Measurements from ENCODE around the gene PLXNA4.

Gene PLXNA4

DNA sequence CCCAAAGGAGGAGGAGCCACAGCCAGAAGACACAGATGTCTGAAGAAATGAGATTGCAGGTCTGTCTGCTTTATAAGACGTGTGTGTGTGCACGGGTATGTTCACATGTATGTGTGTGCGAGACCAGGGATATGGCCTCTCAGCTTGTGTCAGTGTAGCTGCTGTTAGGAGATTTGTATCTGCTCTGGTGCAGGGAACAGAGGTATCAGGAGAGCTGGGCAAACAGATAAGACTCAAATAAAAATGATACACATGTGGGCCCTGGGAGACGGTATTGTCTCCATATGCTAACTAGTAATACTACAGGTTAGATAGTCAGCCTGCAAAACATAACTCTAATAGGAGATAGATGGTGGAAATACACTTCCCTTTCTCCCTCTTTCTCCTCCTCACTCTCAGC, 161.0 kb downstream of the PLXNA4 start:
- 96% methylated on average over 3 of the region's 4 CpGs for WGBS
- no peak overlapping the region for H4K8ac ChIP-seq (ENCODE audit: low read length)
- no peak overlapping the region for H3K9ac ChIP-seq (ENCODE audit: low read length)
- DNase-seq = no peak
- no peak overlapping the region for H3K4ac ChIP-seq (ENCODE audit: low read depth in 1 of 2, low read length in 2 of 2)
- H3K79me1 ChIP-seq (replicated peaks; ENCODE audit: low read length, poor library complexity, severe bottlenecking) = no peaks in the 10 kb centered on the region
- peaks cover 4% of the 10 kb centered on the region for H3K4me1 ChIP-seq (ENCODE audit: control insufficient read depth, insufficient read depth, low read depth, low read length)
- H3K36me3 ChIP-seq (ENCODE audit: control insufficient read depth in 1 of 2, insufficient read depth in 2 of 2, low read depth in 1 of 2, low read length in 2 of 2) = no peaks in the 10 kb centered on the region
- H2BK120ac ChIP-seq (ENCODE audit: low read depth, low read length) = no peak overlapping the region
- H2BK15ac ChIP-seq (ENCODE audit: low read depth, poor library complexity, severe bottlenecking) = no peak overlapping the region
- H2AFZ ChIP-seq (ENCODE audit: low read depth, low read length) = no peak overlapping the region
- no peak overlapping the region for H3K14ac ChIP-seq (ENCODE audit: low read length in 2 of 2)
- H4K91ac ChIP-seq (ENCODE audit: low read length) = no peak overlapping the region
- no peak overlapping the region for H3K18ac ChIP-seq (ENCODE audit: low read depth in 1 of 2, low read length in 2 of 2)
- no peak overlapping the region for H3K23ac ChIP-seq (ENCODE audit: low read length in 2 of 2)
- H2BK5ac ChIP-seq (ENCODE audit: low read depth, low read length, poor library complexity, severe bottlenecking) = no peak overlapping the region
- no peak overlapping the region for H3K4me2 ChIP-seq (ENCODE audit: low read length, poor library complexity, severe bottlenecking)
- H2AK5ac ChIP-seq (ENCODE audit: low read length, severe bottlenecking) = no peak overlapping the region
- H2BK12ac ChIP-seq (ENCODE audit: low read length in 2 of 2) = no peak overlapping the region
- no peak overlapping the region for H3K4me3 ChIP-seq (ENCODE audit: insufficient read depth in 1 of 2, low read depth in 1 of 2, low read length in 2 of 2)
- no peak overlapping the region for H3K27ac ChIP-seq (ENCODE audit: low read length, poor library complexity, severe bottlenecking)
- peaks cover 0 to 15% of the 10 kb centered on the region in 2 experiments for H3K27me3 ChIP-seq (ENCODE audit: control insufficient read depth in 1 of 2, insufficient read depth in 1 of 2, low read length in 2 of 2)
- no peaks in the 10 kb centered on the region for H3K9me3 ChIP-seq (ENCODE audit: control insufficient read depth, low read length)

DNA sequence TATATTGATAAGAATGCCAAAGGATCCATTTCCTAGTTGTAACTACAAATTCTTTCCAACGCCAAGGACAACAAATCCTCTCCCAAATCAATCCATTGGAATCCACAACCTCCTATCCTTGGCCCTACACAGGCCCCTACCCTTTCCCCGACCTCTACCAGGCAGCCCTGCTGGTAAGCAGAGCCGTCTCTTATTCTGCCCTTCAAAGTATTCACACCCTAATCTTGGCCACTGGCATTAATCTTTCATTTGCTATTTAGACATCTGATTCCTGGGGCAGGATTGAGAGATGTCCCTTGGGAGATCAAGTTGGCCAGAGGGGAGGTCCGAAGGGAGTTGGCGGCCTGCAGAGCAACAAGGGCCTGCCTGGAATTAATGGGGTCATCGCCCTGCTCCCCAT, 161.4 kb downstream of the PLXNA4 start:
- Histone ChIP-seq H3K79me1 (replicated peaks; ENCODE audit: low read length, poor library complexity, severe bottlenecking) (no peaks in the 10 kb centered on the region), H2AK5ac (ENCODE audit: low read length, severe bottlenecking) (no peak overlapping the region), H3K18ac (ENCODE audit: low read depth in 1 of 2, low read length in 2 of 2) (no peak overlapping the region), H3K27me3 (ENCODE audit: control insufficient read depth in 1 of 2, insufficient read depth in 1 of 2, low read length in 2 of 2) (peaks cover 0 to 18% of the 10 kb centered on the region in 2 experiments), H3K14ac (ENCODE audit: low read length in 2 of 2) (no peak overlapping the region), H3K9ac (ENCODE audit: low read length) (no peak overlapping the region), H3K4me3 (ENCODE audit: insufficient read depth in 1 of 2, low read depth in 1 of 2, low read length in 2 of 2) (no peak overlapping the region), H2BK120ac (ENCODE audit: low read depth, low read length) (no peak overlapping the region), H3K4me2 (ENCODE audit: low read length, poor library complexity, severe bottlenecking) (no peak overlapping the region), H3K9me3 (ENCODE audit: control insufficient read depth, low read length) (no peaks in the 10 kb centered on the region), H4K91ac (ENCODE audit: low read length) (no peak overlapping the region), H3K4ac (ENCODE audit: low read depth in 1 of 2, low read length in 2 of 2) (no peak overlapping the region), H2BK12ac (ENCODE audit: low read length in 2 of 2) (no peak overlapping the region), H2AFZ (ENCODE audit: low read depth, low read length) (no peak overlapping the region), H3K23ac (ENCODE audit: low read length in 2 of 2) (no peak overlapping the region), H3K27ac (ENCODE audit: low read length, poor library complexity, severe bottlenecking) (no peak overlapping the region), H4K8ac (ENCODE audit: low read length) (no peak overlapping the region), H3K36me3 (ENCODE audit: control insufficient read depth in 1 of 2, insufficient read depth in 2 of 2, low read depth in 1 of 2, low read length in 2 of 2) (no peaks in the 10 kb centered on the region), H2BK5ac (ENCODE audit: low read depth, low read length, poor library complexity, severe bottlenecking) (no peak overlapping the region), H2BK15ac (ENCODE audit: low read depth, poor library complexity, severe bottlenecking) (no peak overlapping the region), H3K4me1 (ENCODE audit: control insufficient read depth, insufficient read depth, low read depth, low read length) (peaks cover 2% of the 10 kb centered on the region)
- WGBS = 94% methylated on average over 5 of the region's 6 CpGs
- no peak for DNase-seq

- Histone ChIP-seq H3K23ac (ENCODE audit: low read length in 2 of 2) (no peak overlapping the region), H3K9ac (ENCODE audit: low read length) (no peak overlapping the region), H3K27ac (ENCODE audit: low read length, poor library complexity, severe bottlenecking) (no peak overlapping the region), H2AFZ (ENCODE audit: low read depth, low read length) (no peak overlapping the region), H3K4me3 (ENCODE audit: insufficient read depth in 1 of 2, low read depth in 1 of 2, low read length in 2 of 2) (no peak overlapping the region), H4K91ac (ENCODE audit: low read length) (no peak overlapping the region), H3K4ac (ENCODE audit: low read depth in 1 of 2, low read length in 2 of 2) (no peak overlapping the region), H3K4me1 (ENCODE audit: control insufficient read depth, insufficient read depth, low read depth, low read length) (no peaks in the 10 kb centered on the region), H2BK12ac (ENCODE audit: low read length in 2 of 2) (no peak overlapping the region), H3K79me1 (replicated peaks; ENCODE audit: low read length, poor library complexity, severe bottlenecking) (no peaks in the 10 kb centered on the region), H2BK15ac (ENCODE audit: low read depth, poor library complexity, severe bottlenecking) (no peak overlapping the region), H2BK120ac (ENCODE audit: low read depth, low read length) (no peak overlapping the region), H2BK5ac (ENCODE audit: low read depth, low read length, poor library complexity, severe bottlenecking) (no peak overlapping the region), H3K14ac (ENCODE audit: low read length in 2 of 2) (no peak overlapping the region), H3K36me3 (ENCODE audit: control insufficient read depth in 1 of 2, insufficient read depth in 2 of 2, low read depth in 1 of 2, low read length in 2 of 2) (no peaks in the 10 kb centered on the region), H3K4me2 (ENCODE audit: low read length, poor library complexity, severe bottlenecking) (no peak overlapping the region), H2AK5ac (ENCODE audit: low read length, severe bottlenecking) (no peak overlapping the region), H3K27me3 (ENCODE audit: control insufficient read depth in 1 of 2, insufficient read depth in 1 of 2, low read length in 2 of 2) (peaks cover 0 to 18% of the 10 kb centered on the region in 2 experiments), H4K8ac (ENCODE audit: low read length) (no peak overlapping the region), H3K18ac (ENCODE audit: low read depth in 1 of 2, low read length in 2 of 2) (no peak overlapping the region), H3K9me3 (ENCODE audit: control insufficient read depth, low read length) (no peaks in the 10 kb centered on the region)
- WGBS = 76% methylated on average over 2 of the region's 5 CpGs
- DNase-seq = no peak
Measured at GRCh38 chr7:132412435-132412834, 163.8 kb downstream of the PLXNA4 start.

DNA sequence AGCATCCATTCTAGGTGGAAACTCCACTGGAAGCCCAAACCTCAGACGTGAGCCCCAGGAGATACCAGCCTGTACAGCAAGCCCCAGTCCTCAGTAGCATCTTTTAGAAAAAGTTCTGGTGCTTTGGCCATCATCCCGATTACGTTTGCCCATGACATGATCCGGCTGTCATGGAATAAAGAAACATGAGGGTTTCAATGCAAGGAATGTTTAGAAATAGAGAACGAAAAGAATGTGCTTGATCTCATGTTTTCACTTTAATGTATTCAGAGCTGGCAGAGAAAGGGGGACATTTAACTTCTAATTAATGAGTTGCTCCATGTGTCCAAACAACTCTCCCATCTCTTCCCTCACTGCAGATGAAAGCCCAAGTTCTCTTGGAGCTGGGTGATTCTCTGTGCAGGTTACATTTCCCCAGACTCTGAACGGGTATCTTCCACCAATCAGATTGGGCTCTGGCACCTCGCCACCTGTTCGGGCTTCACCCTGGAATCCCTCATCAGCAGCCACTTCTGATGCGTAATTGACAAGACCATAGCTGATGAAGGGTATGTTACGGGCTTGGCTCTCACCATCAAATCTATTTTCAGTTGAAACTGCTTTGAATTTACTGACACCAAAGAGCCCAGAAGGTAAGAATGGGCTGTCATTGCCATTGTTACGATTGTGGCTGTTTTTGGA, 165.3 kb downstream of the PLXNA4 start:
- no peak overlapping the region for H2BK120ac ChIP-seq (ENCODE audit: low read depth, low read length)
- H3K4me1 ChIP-seq (ENCODE audit: control insufficient read depth, insufficient read depth, low read depth, low read length) = no peaks in the 10 kb centered on the region
- H3K14ac ChIP-seq (ENCODE audit: low read length in 2 of 2) = no peak overlapping the region
- H2AK5ac ChIP-seq (ENCODE audit: low read length, severe bottlenecking) = no peak overlapping the region
- no peaks in the 10 kb centered on the region for H3K9me3 ChIP-seq (ENCODE audit: control insufficient read depth, low read length)
- no peak overlapping the region for H4K8ac ChIP-seq (ENCODE audit: low read length)
- H3K27ac ChIP-seq (ENCODE audit: low read length, poor library complexity, severe bottlenecking) = no peak overlapping the region
- peaks cover 0 to 9% of the 10 kb centered on the region in 2 experiments for H3K27me3 ChIP-seq (ENCODE audit: control insufficient read depth in 1 of 2, insufficient read depth in 1 of 2, low read length in 2 of 2)
- H3K9ac ChIP-seq (ENCODE audit: low read length) = no peak overlapping the region
- no peaks in the 10 kb centered on the region for H3K79me1 ChIP-seq (replicated peaks; ENCODE audit: low read length, poor library complexity, severe bottlenecking)
- H3K4me3 ChIP-seq (ENCODE audit: insufficient read depth in 1 of 2, low read depth in 1 of 2, low read length in 2 of 2) = no peak overlapping the region
- no peak overlapping the region for H2BK5ac ChIP-seq (ENCODE audit: low read depth, low read length, poor library complexity, severe bottlenecking)
- no peak overlapping the region for H2BK15ac ChIP-seq (ENCODE audit: low read depth, poor library complexity, severe bottlenecking)
- no peak overlapping the region for H3K23ac ChIP-seq (ENCODE audit: low read length in 2 of 2)
- no peak overlapping the region for H2BK12ac ChIP-seq (ENCODE audit: low read length in 2 of 2)
- H4K91ac ChIP-seq (ENCODE audit: low read length) = no peak overlapping the region
- no peak overlapping the region for H3K4me2 ChIP-seq (ENCODE audit: low read length, poor library complexity, severe bottlenecking)
- WGBS = 86% methylated on average over 10 of the region's 11 CpGs
- no peak overlapping the region for H3K18ac ChIP-seq (ENCODE audit: low read depth in 1 of 2, low read length in 2 of 2)
- H3K4ac ChIP-seq (ENCODE audit: low read depth in 1 of 2, low read length in 2 of 2) = no peak overlapping the region
- no peaks in the 10 kb centered on the region for H3K36me3 ChIP-seq (ENCODE audit: control insufficient read depth in 1 of 2, insufficient read depth in 2 of 2, low read depth in 1 of 2, low read length in 2 of 2)
- H2AFZ ChIP-seq (ENCODE audit: low read depth, low read length) = no peak overlapping the region
- DNase-seq = no peak
